ENCODE data around the gene OR6C74.

Gene OR6C74

GRCh38 chr12:55289999-55290398 is 45.6 kb downstream of the OR6C74 start:
- TF ChIP-seq REST (IDR thresholded peaks at IDR 0.05; ENCODE audit: insufficient read depth in 1 of 2, low read depth in 2 of 2, low read length in 2 of 2) (no peak), TAF1 (IDR thresholded peaks at IDR 0.05; ENCODE audit: borderline replicate concordance, insufficient read depth, low read length) (no peak), SIN3A (IDR thresholded peaks at IDR 0.05; ENCODE audit: borderline replicate concordance, insufficient read depth, low read length) (no peak), FOXP2 (optimal IDR thresholded peaks at IDR 0.05; ENCODE audit: borderline replicate concordance, extremely low read depth, extremely low read length, insufficient read depth) (no peak), POLR2AphosphoS5 (IDR thresholded peaks at IDR 0.05; ENCODE audit: low read depth, low read length) (no peak)

Data from PFSK-1 (cell line).